ENCODE measurements around the gene HYAL4.

DNA sequence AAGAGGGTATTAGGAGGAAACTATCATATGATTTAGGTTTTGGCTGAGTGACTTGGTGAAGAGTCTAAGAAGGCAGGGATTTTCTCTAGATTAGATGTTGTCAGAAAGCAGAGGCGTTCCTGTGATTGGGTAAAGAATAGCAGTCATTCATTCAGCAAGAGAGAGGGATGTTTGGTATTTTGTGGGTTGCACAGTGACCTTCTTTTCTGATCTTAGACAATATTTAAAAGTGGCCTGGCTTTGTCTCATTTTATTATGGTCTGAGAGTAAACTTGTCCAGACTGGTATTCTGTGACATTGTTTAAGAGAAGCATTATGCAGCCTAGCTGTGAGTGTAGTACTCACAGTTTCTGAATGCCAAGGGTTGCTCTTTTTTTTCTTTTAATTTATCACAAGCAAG lies 18.5 kb downstream of the HYAL4 start:
- TF ChIP-seq, protein P1, sequence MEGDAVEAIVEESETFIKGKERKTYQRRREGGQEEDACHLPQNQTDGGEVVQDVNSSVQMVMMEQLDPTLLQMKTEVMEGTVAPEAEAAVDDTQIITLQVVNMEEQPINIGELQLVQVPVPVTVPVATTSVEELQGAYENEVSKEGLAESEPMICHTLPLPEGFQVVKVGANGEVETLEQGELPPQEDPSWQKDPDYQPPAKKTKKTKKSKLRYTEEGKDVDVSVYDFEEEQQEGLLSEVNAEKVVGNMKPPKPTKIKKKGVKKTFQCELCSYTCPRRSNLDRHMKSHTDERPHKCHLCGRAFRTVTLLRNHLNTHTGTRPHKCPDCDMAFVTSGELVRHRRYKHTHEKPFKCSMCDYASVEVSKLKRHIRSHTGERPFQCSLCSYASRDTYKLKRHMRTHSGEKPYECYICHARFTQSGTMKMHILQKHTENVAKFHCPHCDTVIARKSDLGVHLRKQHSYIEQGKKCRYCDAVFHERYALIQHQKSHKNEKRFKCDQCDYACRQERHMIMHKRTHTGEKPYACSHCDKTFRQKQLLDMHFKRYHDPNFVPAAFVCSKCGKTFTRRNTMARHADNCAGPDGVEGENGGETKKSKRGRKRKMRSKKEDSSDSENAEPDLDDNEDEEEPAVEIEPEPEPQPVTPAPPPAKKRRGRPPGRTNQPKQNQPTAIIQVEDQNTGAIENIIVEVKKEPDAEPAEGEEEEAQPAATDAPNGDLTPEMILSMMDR (IDR thresholded peaks at IDR 0.05) = no peak
- TF ChIP-seq TCF7L2 (IDR thresholded peaks at IDR 0.05; ENCODE audit: low read depth, low read length) = no peak
- no peak for TF ChIP-seq SIN3A (IDR thresholded peaks at IDR 0.05; ENCODE audit: borderline replicate concordance, insufficient read depth, low read depth, low read length)
- TF ChIP-seq, protein P2, sequence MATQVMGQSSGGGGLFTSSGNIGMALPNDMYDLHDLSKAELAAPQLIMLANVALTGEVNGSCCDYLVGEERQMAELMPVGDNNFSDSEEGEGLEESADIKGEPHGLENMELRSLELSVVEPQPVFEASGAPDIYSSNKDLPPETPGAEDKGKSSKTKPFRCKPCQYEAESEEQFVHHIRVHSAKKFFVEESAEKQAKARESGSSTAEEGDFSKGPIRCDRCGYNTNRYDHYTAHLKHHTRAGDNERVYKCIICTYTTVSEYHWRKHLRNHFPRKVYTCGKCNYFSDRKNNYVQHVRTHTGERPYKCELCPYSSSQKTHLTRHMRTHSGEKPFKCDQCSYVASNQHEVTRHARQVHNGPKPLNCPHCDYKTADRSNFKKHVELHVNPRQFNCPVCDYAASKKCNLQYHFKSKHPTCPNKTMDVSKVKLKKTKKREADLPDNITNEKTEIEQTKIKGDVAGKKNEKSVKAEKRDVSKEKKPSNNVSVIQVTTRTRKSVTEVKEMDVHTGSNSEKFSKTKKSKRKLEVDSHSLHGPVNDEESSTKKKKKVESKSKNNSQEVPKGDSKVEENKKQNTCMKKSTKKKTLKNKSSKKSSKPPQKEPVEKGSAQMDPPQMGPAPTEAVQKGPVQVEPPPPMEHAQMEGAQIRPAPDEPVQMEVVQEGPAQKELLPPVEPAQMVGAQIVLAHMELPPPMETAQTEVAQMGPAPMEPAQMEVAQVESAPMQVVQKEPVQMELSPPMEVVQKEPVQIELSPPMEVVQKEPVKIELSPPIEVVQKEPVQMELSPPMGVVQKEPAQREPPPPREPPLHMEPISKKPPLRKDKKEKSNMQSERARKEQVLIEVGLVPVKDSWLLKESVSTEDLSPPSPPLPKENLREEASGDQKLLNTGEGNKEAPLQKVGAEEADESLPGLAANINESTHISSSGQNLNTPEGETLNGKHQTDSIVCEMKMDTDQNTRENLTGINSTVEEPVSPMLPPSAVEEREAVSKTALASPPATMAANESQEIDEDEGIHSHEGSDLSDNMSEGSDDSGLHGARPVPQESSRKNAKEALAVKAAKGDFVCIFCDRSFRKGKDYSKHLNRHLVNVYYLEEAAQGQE (IDR thresholded peaks at IDR 0.05; ENCODE audit: insufficient read depth in 1 of 2, low read depth in 2 of 2, low read length in 1 of 2) = no peak
- no peak for TF ChIP-seq POLR2AphosphoS5 (IDR thresholded peaks at IDR 0.05; ENCODE audit: low read depth, low read length)

All from Panc1 (cell line).